GM23338 (cell line): ENCODE results near the gene FDXACB1.

Experiments used
- CTCF ChIP-seq, 2 experiments: fragments of 200-600 bp in 1 of 2; sonication (generic) in 1 of 2; conservative IDR thresholded peaks; 2 replicates each; pipeline versions ENCODE4 v1.5.1 to v1.6.1; 2016 to 2017; ENCODE audit warnings: antibody characterized with exemption in 2 of 2, low read depth in 2 of 2, mild to moderate bottlenecking in 2 of 2, moderate library complexity in 1 of 2
- ETS1 ChIP-seq: IDR thresholded peaks from 2 replicates; pipeline ENCODE4 v1.6.1; 2016; ENCODE audit warnings: antibody characterized with exemption
- EZH2 ChIP-seq: fragments of 200-600 bp; sonication (generic); IDR thresholded peaks from one replicate; pipeline ENCODE4 v1.8.0; 2017; ENCODE audit warnings: antibody characterized with exemption, mild to moderate bottlenecking, low read depth; ENCODE audit not compliant: unreplicated experiment
- REST ChIP-seq: IDR thresholded peaks from one replicate; pipeline ENCODE4 v1.6.1; 2018; ENCODE audit warnings: antibody characterized with exemption; ENCODE audit not compliant: unreplicated experiment

- no peak for TF ChIP-seq CTCF (conservative IDR thresholded peaks at IDR 0.05; ENCODE audit: low read depth in 2 of 2)
- no peak for TF ChIP-seq EZH2
- no peak for TF ChIP-seq ETS1
- TF ChIP-seq REST = no peak
Measured at GRCh38 chr11:111851067-111851466, 27.9 kb downstream of the FDXACB1 start.
